Esophagus muscularis mucosa (tissue), 3 donors: ENCODE results near the gene MTREX.

ENCODE experiments used
- EP300 ChIP-seq: sonication (generic); formaldehyde crosslinking; IDR thresholded peaks from one replicate; pipeline ENCODE4 v1.6.1; 2017; ENCODE audit warnings: antibody characterized with exemption
- TF ChIP-seq, protein P1 (sequence below), 3 experiments: fragments of 200-600 bp in 2 of 3; fragments of 450-650 bp in 1 of 3; sonication (generic) in 2 of 3; IDR thresholded peaks; one replicate each; pipeline ENCODE4 v1.5.1; 2017 to 2019; ENCODE audit warnings: antibody characterized with exemption in 3 of 3, mild to moderate bottlenecking in 2 of 3, moderate library complexity in 1 of 3

DNA sequence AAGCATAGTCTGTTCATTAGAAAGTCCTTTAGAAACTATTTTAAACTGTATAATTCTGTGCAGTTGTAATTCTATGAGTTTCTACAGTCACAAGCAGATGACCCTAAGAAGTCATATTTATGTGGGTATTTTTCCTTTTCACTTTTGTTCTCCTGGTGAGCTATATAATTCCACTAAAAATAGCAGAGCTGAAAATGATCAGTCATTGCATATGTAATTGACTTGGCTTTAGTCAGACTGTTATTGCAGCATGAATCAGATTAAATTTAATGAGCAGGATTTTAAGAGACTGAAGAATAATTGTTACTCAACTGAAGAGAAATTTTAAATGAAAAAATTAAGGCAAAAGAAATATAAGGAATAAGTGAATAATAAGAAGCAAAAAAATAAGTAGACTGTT is 108.5 kb downstream of the MTREX start:
- TF ChIP-seq EP300: no peak
- TF ChIP-seq, protein P1, sequence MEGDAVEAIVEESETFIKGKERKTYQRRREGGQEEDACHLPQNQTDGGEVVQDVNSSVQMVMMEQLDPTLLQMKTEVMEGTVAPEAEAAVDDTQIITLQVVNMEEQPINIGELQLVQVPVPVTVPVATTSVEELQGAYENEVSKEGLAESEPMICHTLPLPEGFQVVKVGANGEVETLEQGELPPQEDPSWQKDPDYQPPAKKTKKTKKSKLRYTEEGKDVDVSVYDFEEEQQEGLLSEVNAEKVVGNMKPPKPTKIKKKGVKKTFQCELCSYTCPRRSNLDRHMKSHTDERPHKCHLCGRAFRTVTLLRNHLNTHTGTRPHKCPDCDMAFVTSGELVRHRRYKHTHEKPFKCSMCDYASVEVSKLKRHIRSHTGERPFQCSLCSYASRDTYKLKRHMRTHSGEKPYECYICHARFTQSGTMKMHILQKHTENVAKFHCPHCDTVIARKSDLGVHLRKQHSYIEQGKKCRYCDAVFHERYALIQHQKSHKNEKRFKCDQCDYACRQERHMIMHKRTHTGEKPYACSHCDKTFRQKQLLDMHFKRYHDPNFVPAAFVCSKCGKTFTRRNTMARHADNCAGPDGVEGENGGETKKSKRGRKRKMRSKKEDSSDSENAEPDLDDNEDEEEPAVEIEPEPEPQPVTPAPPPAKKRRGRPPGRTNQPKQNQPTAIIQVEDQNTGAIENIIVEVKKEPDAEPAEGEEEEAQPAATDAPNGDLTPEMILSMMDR (IDR thresholded peaks at IDR 0.05): no peak
